HG03469 (cell line): ENCODE measurements around the gene NOTCH1.

Experiments used
- ATAC-seq: cut with Tn5 transposase; IDR thresholded peaks from one replicate; pipeline ENCODE4 v1.9.1; 2021; ENCODE audit warnings: mild to moderate bottlenecking, moderate library complexity, moderate number of reproducible peaks; ENCODE audit not compliant: unreplicated experiment

NOTCH1 gene

GRCh38 chr9:136470792-136471469 is 74.9 kb downstream of the NOTCH1 start:
- no peak for ATAC-seq

- no peak for ATAC-seq
Measured at GRCh38 chr9:136470356-136470755, 75.5 kb downstream of the NOTCH1 start.

GRCh38 chr9:136467766-136468165 is 78.1 kb downstream of the NOTCH1 start:
- no peak for ATAC-seq

- ATAC-seq, result no peak
Measured at GRCh38 chr9:136466155-136466541, 79.7 kb downstream of the NOTCH1 start.

DNA sequence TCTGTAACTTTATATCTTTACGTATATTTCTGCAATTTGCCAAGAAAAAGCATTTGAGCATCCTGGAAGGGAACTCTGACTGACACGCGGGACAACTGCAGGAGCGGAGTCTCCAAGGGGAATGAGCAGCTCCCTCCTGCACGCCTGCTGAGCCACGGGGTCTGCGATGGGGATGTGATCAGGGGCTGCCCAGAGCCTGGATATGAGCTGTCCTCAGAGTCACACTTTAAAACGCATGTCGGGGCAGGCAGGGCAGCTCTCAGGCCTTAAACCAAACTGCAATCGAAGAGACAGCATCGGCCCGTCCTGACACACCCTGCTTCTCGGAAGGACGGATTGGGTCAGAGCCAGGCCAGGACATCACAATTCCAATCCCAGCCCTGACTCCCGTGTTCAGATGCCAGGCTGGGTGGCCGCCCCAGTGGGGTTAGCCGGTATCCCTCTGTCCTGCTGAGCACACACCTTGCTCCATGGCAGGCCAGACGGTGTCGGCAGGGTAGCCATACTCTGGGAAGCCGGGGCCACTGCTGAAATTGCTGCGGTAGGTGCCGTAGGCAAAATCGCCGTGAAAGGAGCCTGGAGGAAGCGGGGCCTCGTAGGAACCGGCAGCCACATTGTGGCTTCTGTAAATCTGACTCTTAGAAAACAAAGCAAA is 80.2 kb downstream of the NOTCH1 start:
- ATAC-seq, result no peak

DNA sequence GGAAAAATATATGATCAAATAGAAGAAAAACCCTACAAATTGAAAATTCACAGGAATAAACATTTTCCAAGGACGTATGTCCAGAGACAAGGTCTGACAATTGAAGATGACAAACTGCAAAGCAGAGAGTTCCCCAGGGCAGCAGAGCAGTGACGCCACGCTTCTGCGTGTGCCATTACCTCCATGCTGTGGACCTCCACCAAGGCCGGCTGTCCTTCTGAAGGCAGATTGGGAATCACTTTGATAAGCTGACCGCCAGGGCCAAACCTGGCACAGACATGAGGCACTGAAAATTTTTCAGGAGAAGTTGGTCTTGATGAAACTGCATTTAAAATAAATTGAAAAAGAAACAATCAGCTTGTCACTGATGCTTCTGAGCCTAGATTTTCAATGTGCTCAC is 81.6 kb downstream of the NOTCH1 start:
- ATAC-seq, result no peak

GRCh38 chr9:136463578-136463977 is 82.3 kb downstream of the NOTCH1 start:
- ATAC-seq, result no peak

- no peak for ATAC-seq
Measured at GRCh38 chr9:136462664-136463063, 83.2 kb downstream of the NOTCH1 start.

- no peak for ATAC-seq
Measured at GRCh38 chr9:136460772-136461325, 85.0 kb downstream of the NOTCH1 start.

DNA sequence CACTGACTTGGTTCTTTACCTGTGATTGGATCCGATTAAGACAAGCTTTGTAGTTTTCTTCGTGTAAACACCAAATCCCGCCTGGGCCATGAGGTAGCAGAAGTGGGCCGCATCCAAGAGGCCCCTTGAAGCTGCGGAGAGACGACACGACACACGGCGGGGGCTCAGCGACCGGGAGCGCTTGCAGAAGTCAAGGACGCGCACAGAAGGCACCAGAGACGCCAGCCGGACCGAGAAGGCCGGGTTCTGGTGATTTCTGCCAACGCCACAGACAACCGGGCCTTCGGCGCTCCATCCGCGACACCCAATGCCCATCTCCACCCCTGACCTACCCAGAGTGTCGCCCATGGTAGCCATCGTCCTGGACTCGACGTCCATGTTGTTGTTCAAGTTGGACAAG is 86.4 kb downstream of the NOTCH1 start:
- ATAC-seq, result no peak

GRCh38 chr9:136457326-136457725 is 88.5 kb downstream of the NOTCH1 start:
- ATAC-seq, result no peak

GRCh38 chr9:136456258-136456657 is 89.6 kb downstream of the NOTCH1 start:
- ATAC-seq, result no peak

DNA sequence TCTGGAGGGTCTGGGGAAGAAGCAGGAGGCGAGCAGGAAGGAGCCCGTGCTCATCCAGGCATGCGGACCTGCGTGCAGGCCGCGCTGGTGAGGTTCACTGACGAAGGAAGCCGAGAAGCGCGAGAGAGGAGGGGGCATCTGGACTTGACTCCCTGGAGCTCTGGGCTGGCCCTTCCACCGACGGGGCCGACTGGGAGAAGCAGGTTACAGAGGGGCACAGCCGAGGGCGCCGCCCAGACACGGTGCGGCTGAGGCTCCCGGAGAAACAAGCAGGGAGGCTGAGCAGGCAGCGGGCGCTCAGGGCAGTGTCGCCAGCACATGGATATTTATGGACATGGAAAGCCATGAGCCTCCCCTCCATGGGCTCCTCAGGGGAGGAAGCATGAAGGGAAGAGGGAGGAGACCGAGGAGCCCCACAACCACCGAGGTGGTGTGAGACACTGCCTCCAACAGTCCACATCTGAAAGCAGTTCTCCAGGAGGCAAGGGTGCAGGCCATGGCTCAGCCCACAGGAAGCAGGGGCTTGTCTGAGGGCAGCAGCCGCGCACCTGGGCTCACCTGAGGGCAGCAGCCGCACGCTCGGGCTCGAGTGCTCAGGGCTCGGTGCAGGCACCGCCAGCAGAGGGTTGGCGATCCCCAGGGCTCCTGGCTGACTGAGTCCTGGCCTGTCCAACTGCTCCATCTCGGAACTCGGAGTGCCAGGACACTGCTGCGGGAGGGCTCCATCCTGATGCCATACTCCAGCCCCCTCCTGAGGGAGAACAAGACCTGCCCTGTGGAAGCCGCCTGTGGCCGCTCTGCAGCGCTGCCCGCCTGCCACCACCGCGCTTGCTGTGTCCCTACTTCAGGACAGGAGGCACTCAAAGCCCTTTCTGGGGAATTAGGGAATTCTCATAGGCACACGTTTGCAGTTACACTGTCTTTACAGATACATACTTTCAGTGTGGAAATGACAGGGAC is 90.5 kb downstream of the NOTCH1 start:
- ATAC-seq, result no peak

GRCh38 chr9:136454026-136454796 is 91.6 kb downstream of the NOTCH1 start:
- ATAC-seq, result no peak

GRCh38 chr9:136453326-136453725 is 92.5 kb downstream of the NOTCH1 start:
- no peak for ATAC-seq

DNA sequence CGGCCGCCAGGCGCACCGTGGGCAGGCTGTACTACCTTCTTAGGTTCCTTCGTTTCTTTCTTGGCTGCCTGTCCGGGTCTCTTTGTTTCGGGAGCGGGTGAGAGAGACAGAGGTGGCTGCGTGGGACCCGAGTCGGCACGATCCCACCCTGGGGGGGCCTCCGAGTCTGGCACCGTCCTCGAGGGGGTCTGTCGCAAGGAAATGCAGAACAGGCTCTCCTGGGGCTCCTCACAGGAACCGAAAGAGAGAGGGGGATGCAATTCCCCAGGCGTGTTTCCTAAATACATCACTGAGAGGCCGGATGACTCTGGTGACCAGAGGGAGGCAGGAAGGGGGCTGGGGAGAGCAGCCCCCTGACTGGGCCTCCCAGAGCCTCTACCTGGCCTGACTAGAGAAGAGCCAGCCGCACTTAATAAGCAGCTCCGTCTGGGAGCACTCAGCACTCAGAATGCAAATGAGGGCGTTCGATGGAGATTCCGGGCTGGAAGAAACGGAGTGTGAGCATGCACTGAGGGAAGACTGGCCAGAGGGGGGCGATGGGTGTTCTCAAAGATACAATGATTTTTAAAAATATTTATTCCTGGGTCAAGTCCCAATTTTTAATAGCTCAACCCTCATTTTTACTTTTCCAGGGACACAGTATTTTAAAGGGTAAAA is 94.5 kb downstream of the NOTCH1 start:
- no peak for ATAC-seq

- ATAC-seq, result no peak
Measured at GRCh38 chr9:136448655-136449054, 97.2 kb downstream of the NOTCH1 start.

GRCh38 chr9:136447173-136447778 is 98.6 kb downstream of the NOTCH1 start:
- no peak for ATAC-seq

- ATAC-seq, result no peak
Measured at GRCh38 chr9:136445799-136446198, 100.0 kb downstream of the NOTCH1 start.
